ENCODE results near the gene BRICD5. TPM values are rescaled to one million over a fixed set of nuclear protein-coding genes. Genes with fewer than 3 reads are reported as not detected.

The BRICD5 gene
- total and polyA plus RNA-seq, 2 of the 4 experiments (the other 2 are of a cell fraction) = 0.18 to 0.94 TPM

DNA sequence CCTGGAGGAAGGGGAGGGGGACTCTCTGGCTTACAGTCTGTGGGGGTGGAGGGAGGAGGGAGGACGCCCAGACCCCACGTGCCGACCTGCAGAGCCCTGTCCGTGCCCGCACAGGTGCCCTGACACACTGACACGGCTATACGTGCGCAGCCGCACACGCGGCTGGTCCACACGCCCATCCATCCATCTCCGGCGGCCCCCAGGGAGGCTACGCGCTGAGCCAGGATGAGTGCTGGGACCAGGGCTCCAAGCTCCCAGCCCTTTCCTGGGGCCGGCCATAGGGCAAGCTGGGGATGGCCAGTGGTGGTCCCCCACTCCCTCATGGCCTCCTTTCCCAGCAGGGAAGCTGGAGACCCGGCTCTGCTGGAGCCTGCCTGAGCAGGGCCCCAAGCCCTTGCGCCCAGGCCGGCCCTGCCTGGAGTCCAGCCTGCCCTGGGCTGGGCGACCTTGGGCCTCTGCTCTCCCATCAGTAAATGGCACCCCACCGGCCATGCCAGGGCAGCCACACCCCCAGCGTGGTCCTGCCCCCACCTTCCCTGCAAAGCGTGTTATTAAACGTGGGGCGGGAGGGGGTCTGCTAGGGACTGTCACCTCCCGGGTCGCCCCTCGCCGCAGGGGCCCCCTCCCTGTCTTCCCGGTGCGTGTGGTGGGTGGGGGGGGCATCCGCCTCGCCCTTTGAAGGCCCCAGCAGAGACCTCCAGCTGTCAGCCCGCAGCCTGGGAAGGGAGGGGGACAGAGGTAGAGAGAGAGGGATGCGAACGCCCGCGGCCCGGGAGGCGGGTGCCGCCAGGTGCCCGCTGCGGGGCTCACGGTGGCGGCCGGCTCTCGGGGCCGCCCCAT, 15.1 kb downstream of the BRICD5 start:
- no peak overlapping the region for H2BK5ac ChIP-seq (ENCODE audit: low read depth, low read length, poor library complexity, severe bottlenecking)
- H3K4ac ChIP-seq (ENCODE audit: low read depth, low read length) = no peak overlapping the region
- in situ Hi-C loops (cut with MboI; ENCODE audit: low sequenced_read_pairs) (no loop called here), intact Hi-C loops (cut with micrococcal nuclease) (no loop called here), dilution Hi-C loops (cut with HindIII; ENCODE audit: low sequenced_read_pairs, unreplicated experiment) (no loop called here)
- ChIA-PET CTCF (no interaction called here), POLR2A (ENCODE audit: unreplicated experiment) (no interaction called here)
- H3K4me2 ChIP-seq (ENCODE audit: low read depth, low read length) = no peak overlapping the region
- H4K91ac ChIP-seq (ENCODE audit: insufficient read depth, low read depth, low read length) = no peak overlapping the region
- no peaks in the 10 kb centered on the region for H3K36me3 ChIP-seq (ENCODE audit: control insufficient read depth, insufficient read depth, low read length)
- no peak overlapping the region for H3K14ac ChIP-seq (replicated peaks; ENCODE audit: low read depth, low read length)
- no peak overlapping the region for H4K8ac ChIP-seq (ENCODE audit: low read depth in 2 of 2, low read length in 2 of 2)
- no TSS peak for BruUV-seq (replicated peaks)
- no peak overlapping the region; the same call in 1 of the 2 replicates for H3K4me3 ChIP-seq (ENCODE audit: insufficient read depth, low read depth, low read length)
- H2BK20ac ChIP-seq (ENCODE audit: low read depth, low read length) = no peak overlapping the region
- H2BK120ac ChIP-seq (ENCODE audit: low read depth, low read length) = no peak overlapping the region
- no peaks in the 10 kb centered on the region; the same call in 1 of the 2 replicates for H4K20me1 ChIP-seq (ENCODE audit: insufficient read depth, low read length)
- 2% methylated on average over 18 of the region's 49 CpGs; no CpG with 5 or more reads in 1 of the 2 experiments for WGBS, 2 experiments (ENCODE audit: extremely low coverage in 2 of 2, insufficient read length in 1 of 2)
- H3K9me3 ChIP-seq (ENCODE audit: control insufficient read depth, insufficient read depth, low read length) = no peaks in the 10 kb centered on the region
- H3K18ac ChIP-seq (ENCODE audit: low read depth, low read length) = no peak overlapping the region
- no peak overlapping the region for H3K9ac ChIP-seq (ENCODE audit: low read depth, low read length)
- H2AFZ ChIP-seq (replicated peaks; ENCODE audit: low read length, poor library complexity) = peak overlapping the region; percentile 41
- peaks cover 64% of the 10 kb centered on the region for H3K27me3 ChIP-seq (ENCODE audit: control insufficient read depth, insufficient read depth, low read length)
- ATAC-seq (ENCODE audit: low read depth) (no peak), DNase-seq (no peak)
- no peak overlapping the region for H2BK15ac ChIP-seq (ENCODE audit: low read depth, low read length)
- H3K23ac ChIP-seq (ENCODE audit: low read depth, low read length) = no peak overlapping the region
- no peak overlapping the region for H3K56ac ChIP-seq (ENCODE audit: extremely low read depth, insufficient read depth, low read length)
- H2AK9ac ChIP-seq (replicated peaks; ENCODE audit: low read depth, low read length, poor library complexity) = no peak overlapping the region
- no peak overlapping the region for H3K27ac ChIP-seq (ENCODE audit: insufficient read depth, low read length)
- TF ChIP-seq, protein P1, sequence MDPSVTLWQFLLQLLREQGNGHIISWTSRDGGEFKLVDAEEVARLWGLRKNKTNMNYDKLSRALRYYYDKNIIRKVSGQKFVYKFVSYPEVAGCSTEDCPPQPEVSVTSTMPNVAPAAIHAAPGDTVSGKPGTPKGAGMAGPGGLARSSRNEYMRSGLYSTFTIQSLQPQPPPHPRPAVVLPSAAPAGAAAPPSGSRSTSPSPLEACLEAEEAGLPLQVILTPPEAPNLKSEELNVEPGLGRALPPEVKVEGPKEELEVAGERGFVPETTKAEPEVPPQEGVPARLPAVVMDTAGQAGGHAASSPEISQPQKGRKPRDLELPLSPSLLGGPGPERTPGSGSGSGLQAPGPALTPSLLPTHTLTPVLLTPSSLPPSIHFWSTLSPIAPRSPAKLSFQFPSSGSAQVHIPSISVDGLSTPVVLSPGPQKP (IDR thresholded peaks at IDR 0.05; ENCODE audit: borderline replicate concordance, low read depth, low read length) = no peak
- TF ChIP-seq POLR2A (IDR thresholded peaks at IDR 0.05; ENCODE audit: low read depth, low read length) (no peak), MAFK (IDR thresholded peaks at IDR 0.05; ENCODE audit: low read depth, low read length) (no peak), FOS (IDR thresholded peaks at IDR 0.05; ENCODE audit: low read depth, low read length) (no peak), CHD1 (IDR thresholded peaks at IDR 0.05; ENCODE audit: low read depth, low read length) (no peak)
- H3K4me1 ChIP-seq (ENCODE audit: control insufficient read depth, insufficient read depth, low read length) = no peaks in the 10 kb centered on the region
- no peaks in the 10 kb centered on the region for H3K79me1 ChIP-seq (ENCODE audit: low read depth in 1 of 2, low read length in 2 of 2)
- H3K9me1 ChIP-seq (ENCODE audit: insufficient read depth, low read length) = no peaks in the 10 kb centered on the region
- H4K5ac ChIP-seq (ENCODE audit: low read depth, low read length) = no peak overlapping the region
- H2AK5ac ChIP-seq (ENCODE audit: low read depth, low read length) = no peak overlapping the region

Data from IMR-90 (cell line).